DND-41 (cell line): Measurements from ENCODE around the gene A1BG.

ENCODE experiments used
- CTCF ChIP-seq: IDR thresholded peaks from 2 replicates; pipeline ENCODE4 v1.5.1; 2012; ENCODE audit warnings: borderline replicate concordance, low read length, moderate library complexity, mild to moderate bottlenecking; ENCODE audit not compliant: poor library complexity, severe bottlenecking; ENCODE audit errors: extremely low read depth
- EZH2 ChIP-seq: IDR thresholded peaks from 3 replicates; pipeline ENCODE4 v1.6.1; 2012; ENCODE audit warnings: borderline replicate concordance, low read depth, mild to moderate bottlenecking, moderate library complexity, low read length, inconsistent platforms; ENCODE audit not compliant: severe bottlenecking

- TF ChIP-seq CTCF, result no peak
- no peak for TF ChIP-seq EZH2
These were observed 17.7 kb downstream of the A1BG start for GRCh38 chr19:58335630-58336029.
